DMS153 treated with DMSO at 0.1 percent for 48 hours (cell line): ENCODE results near the gene POLN.

Source experiments
- DNase-seq: peaks from one replicate; lab custom pipeline; 2025; ENCODE audit not compliant: unreplicated experiment; lab: John Stamatoyannopoulos, UW

Gene POLN

GRCh38 chr4:2062168-2062807 lies 179.6 kb downstream of the POLN start:
- DNase-seq: no peak

DNA sequence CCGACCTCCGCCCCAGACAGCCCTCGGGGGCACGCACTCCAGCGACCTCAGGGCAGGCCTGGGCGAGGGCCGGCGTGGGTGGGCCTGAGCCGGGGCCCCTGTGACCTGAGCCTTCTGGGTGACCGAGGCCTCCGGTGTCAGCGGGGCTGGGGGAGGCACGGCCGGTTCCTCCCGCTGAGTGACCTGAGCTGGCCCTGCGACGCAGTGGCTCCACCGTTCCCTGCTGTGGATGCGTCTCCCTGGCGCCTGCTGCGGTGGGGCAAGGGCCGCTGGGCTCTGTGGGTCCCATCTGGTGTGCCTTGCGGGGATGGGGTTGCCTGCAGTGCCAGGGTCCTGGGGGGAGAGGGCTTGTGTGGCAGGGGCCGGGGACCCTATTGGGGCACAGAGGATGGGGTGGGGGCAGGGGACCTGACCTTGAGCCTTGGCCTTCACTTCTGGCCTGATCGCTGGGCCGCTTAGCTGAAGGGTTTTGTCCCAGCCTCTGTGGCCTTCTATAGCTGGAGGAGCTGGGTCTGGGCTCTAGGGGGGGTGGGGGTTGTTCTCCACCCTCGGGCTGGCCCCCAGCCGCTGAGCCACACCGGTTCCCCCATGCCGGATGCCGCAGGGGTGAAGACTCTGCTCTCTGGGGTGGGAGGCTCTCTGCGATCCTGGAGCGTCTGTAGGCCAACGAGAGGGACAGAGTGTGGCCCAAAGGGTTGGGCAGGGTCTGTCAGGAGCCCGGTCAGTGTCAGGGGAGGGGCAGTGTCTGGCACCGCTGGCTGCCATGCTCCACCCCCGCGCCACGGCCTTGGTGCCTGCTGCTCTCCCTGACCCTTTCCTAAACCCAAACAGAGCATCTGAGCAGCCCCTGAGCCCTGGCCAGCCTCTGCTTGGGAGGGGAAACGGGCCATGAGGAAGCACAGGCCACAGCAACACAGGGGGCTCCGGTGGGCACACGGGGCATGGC lies 180.5 kb downstream of the POLN start:
- no peak for DNase-seq

GRCh38 chr4:2060611-2061185 lies 181.2 kb downstream of the POLN start:
- DNase-seq: no peak

GRCh38 chr4:2059726-2060602 lies 182.0 kb downstream of the POLN start:
- DNase-seq: no peak

- DNase-seq: no peak
Measured at GRCh38 chr4:2059046-2059725, 182.7 kb downstream of the POLN start, which contains the start of gene NAT8L. Gene NAT8L, plus strand, starts transcription at chr4:2059327. Its CDS starts 185 bp downstream, at chr4:2059512.

GRCh38 chr4:2058264-2059045 lies 183.5 kb downstream of the POLN start:
- no peak for DNase-seq

- DNase-seq: no peak
Measured at GRCh38 chr4:2057382-2058065, 184.4 kb downstream of the POLN start.

DNA sequence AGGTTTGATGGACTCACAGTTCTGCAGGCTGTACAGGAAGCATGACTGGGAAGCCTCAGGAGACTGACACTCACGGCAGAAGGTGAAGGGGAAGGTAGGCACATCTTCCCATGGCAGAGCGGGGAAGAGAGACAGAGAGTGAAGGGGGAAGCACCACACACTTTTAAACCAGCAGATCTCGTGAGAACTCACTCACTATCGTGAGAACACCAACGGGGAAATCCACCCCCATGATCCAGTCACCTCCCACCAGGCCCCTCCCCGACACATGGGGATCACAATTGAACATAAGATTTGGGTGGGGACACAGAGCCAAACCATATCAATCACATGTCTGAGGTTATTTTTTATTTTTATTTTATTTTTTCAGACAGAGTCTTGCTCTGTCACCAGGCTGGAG lies 187.7 kb downstream of the POLN start:
- DNase-seq: no peak

GRCh38 chr4:2051086-2051485 lies 190.8 kb downstream of the POLN start:
- no peak for DNase-seq

- DNase-seq: no peak
Measured at GRCh38 chr4:2049811-2050210, 192.1 kb downstream of the POLN start.

DNA sequence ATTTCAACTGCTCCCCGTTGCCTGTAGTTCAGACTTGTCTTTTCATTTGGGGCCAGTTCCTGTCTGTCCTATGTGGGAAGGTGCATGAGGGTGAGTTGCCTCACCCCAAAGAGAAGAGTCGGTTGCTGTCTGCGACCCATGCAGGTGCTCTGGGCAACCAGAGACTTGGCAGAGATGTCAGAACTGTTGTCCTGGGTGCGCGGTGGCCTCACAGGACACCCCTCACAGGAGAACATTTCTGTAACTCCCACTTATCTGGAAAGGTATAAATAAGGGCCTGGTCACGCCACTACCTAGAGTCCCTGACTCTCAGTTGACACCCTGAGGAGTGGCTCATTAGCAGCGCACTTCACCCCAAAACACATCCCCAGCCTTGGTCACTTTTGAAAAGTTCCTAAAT lies 192.5 kb downstream of the POLN start:
- no peak for DNase-seq

DNA sequence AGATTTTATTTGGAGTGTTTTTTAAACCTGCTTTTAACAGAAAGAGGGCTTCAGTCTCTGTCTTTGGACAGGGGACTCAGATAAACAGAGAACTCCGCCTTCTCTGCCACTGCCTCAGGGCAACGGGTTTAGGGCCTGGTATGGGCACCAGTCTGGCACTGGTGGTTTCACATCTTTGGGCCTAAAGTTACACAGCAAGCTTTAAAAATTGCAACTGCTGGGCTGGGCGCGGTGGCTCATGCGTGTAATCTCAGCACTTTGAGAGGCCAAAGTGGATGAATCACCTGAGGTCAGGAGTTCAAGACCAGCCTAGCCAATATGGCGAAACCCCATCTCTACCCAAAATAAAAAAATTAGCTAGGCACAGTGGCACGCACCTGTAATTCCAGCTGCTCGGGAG lies 193.1 kb downstream of the POLN start:
- DNase-seq: no peak

GRCh38 chr4:2047781-2048581 lies 193.9 kb downstream of the POLN start:
- DNase-seq: no peak

- DNase-seq: no peak
Measured at GRCh38 chr4:2047031-2047660, 194.8 kb downstream of the POLN start.

DNA sequence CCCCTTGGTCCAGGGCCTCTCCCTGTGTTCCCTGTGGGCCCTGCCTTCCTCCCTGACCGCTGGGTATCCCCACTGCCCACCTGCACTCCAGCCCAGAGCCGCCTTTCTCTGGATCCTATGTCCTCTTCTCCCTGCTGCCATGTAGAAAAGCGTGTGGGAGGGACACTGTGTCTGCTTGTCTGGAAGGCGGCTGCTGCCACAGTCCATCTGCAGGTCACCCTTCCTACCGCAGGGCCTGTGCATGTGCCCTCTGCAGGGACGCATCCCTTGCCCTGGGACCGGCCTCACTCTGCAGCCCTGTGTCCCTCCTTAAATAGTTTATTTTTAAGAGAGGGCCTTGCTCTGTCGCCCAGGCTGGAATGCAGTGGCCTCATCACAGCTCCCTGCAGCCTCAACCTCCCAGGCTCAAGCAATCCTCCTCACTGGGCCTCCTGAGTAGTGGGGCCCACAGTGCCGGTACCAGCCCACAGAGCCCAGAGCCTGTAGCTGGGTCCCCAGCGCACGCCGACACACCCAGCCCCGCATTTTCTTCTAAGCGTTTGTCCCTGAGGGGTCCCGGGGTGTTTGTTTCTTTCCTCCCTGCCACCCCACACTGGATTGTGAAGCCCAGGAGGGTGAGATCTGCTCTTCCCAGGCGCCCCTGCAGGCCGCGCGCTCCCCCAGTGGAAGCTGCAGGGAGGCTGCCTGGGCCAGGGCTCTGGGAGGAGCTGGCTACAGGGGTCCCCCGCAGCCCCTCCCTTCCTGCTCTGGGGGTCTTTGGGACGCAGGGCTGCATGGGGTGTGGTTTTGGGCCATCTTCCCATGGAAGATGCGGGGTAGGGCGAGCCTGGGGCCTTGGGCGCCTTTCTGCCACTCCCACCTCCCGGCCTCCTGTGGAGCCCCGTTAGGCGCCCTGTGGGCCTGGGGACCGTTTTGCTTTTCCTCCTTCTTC lies 195.6 kb downstream of the POLN start:
- DNase-seq: no peak

DNA sequence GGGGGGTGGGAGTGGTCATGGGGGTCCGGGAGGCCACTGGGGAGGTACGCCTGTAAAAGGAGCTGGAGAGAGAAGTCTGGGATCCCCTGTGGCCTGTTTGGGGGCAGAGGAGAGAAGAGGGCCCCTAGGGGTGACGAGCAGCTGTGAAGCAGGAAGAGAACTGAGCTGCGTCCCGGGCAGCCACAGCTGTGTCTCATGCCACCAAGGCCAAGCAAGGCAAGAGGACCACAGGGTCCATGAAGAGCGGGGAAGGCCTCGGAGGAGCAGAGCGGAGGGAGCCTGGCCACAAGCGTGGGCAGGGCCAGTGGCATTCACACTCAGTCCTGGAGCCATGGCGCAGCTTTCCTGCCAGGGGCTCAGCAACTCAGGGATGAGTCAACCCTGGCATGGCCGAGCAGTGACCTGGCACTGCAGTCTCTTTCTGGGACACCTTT lies 196.4 kb downstream of the POLN start:
- no peak for DNase-seq
